IPS-NIHi7 (cell line): ENCODE measurements around the gene MARCHF10.

Experiments
- DNase-seq: peaks from one replicate; pipeline ENCODE4 v3.0.0; 2012; ENCODE audit warnings: mixed read lengths; ENCODE audit errors: extremely low spot score

Gene MARCHF10

GRCh38 chr17:62658136-62658920 is 149.8 kb downstream of the MARCHF10 start:
- DNase-seq: no peak

- DNase-seq: no peak
These were observed 150.4 kb downstream of the MARCHF10 start for GRCh38 chr17:62657690-62658089.

- no peak for DNase-seq
These were observed 150.9 kb downstream of the MARCHF10 start for GRCh38 chr17:62657145-62657665.

GRCh38 chr17:62656446-62656845 is 151.7 kb downstream of the MARCHF10 start:
- no peak for DNase-seq

GRCh38 chr17:62655656-62656055 is 152.5 kb downstream of the MARCHF10 start:
- DNase-seq: no peak

GRCh38 chr17:62653826-62654761 is 154.0 kb downstream of the MARCHF10 start:
- DNase-seq: no peak

- DNase-seq: peak; percentile 89
These were observed 154.9 kb downstream of the MARCHF10 start for GRCh38 chr17:62653002-62653825.

- DNase-seq: peak; percentile 48
These were observed 155.7 kb downstream of the MARCHF10 start for GRCh38 chr17:62652251-62653001.
